Small intestine (tissue), 7 donors: ENCODE results near the gene PAK4. TPM values are rescaled to one million over a fixed set of nuclear protein-coding genes. Genes with fewer than 3 reads are reported as not detected.
A peak's percentile ranks its signal among the peaks of the same experiment; 100 is the strongest.

Experiments
- DNase-seq, 2 donors: peaks; one replicate each; pipeline versions ENCODE4 v3.0.0 to v3.0.0-alpha.2; 2013
- FAIRE-seq: peaks from 2 replicates; lab custom pipeline; 2012; peaks lifted over from hg19 to GRCh38; lab: Jason Lieb, UNC
- H3K27ac ChIP-seq, 3 donors: one replicate each; pipeline ENCODE4 v1.5.1; 2013; ENCODE audit warnings: low read length in 2 of 3, mild to moderate bottlenecking in 2 of 3, control low read depth in 1 of 3, inconsistent platforms in 1 of 3, low read depth in 1 of 3, moderate library complexity in 1 of 3
- H3K27me3 ChIP-seq, 3 donors: one replicate each; pipeline ENCODE4 v1.6.1; 2013; ENCODE audit warnings: low read length in 3 of 3, inconsistent platforms in 1 of 3; ENCODE audit not compliant: control insufficient read depth in 3 of 3, insufficient read depth in 3 of 3
- H3K36me3 ChIP-seq, 3 donors: one replicate each; pipeline ENCODE4 v1.6.1; 2013; ENCODE audit warnings: low read length in 3 of 3, inconsistent platforms in 1 of 3, low read depth in 1 of 3, mild to moderate bottlenecking in 1 of 3, moderate library complexity in 1 of 3; ENCODE audit not compliant: control insufficient read depth in 3 of 3, insufficient read depth in 2 of 3
- H3K4me1 ChIP-seq, 3 donors: one replicate each; pipeline ENCODE4 v1.6.1; 2013; ENCODE audit warnings: low read length in 2 of 3, inconsistent platforms in 1 of 3, low read depth in 1 of 3, mild to moderate bottlenecking in 1 of 3, moderate library complexity in 1 of 3; ENCODE audit not compliant: control insufficient read depth in 3 of 3, insufficient read depth in 2 of 3
- H3K4me3 ChIP-seq, 3 donors: one replicate each; pipeline ENCODE4 v1.5.1; 2013; ENCODE audit warnings: low read length in 3 of 3, control low read depth in 1 of 3, inconsistent platforms in 1 of 3, low read depth in 1 of 3, mild to moderate bottlenecking in 1 of 3, moderate library complexity in 1 of 3
- H3K9me3 ChIP-seq, 2 donors: one replicate each; pipeline ENCODE4 v1.6.1; 2013; ENCODE audit warnings: low read depth in 1 of 2, low read length in 1 of 2; ENCODE audit not compliant: control insufficient read depth in 2 of 2, insufficient read depth in 1 of 2
- WGBS, 3 donors: extraction: QIAGEN DNeasy Blood & Tissue Kit; methylation state at CpG; one replicate each; pipeline ENCODE4 v1.1.7; 2013; 5-methylcytosine and 5-hydroxymethylcytosine counted together
- polyA plus RNA-seq, 4 donors: library from polyadenylated mRNA; stranded (reverse) in 3 of 4; unstranded in 1 of 4; fragments of 200-250 nt in 3 of 4; fragments of 120-200 nt in 1 of 4; gene quantifications; one replicate each; pipeline versions ENCODE4 v1.2.1 to v1.2.3, GENCODE V29; 2013
- donor health status: healthy with polysubstance abuse.
- donor health status: control.
- donor health status: control.
- donor health status: Bipolar disorder and iron deficiency.
- donor health status: healthy.

Gene PAK4
- polyA plus RNA-seq, 4 donors = 34.6 to 73.4 (median 54.2) TPM

DNA sequence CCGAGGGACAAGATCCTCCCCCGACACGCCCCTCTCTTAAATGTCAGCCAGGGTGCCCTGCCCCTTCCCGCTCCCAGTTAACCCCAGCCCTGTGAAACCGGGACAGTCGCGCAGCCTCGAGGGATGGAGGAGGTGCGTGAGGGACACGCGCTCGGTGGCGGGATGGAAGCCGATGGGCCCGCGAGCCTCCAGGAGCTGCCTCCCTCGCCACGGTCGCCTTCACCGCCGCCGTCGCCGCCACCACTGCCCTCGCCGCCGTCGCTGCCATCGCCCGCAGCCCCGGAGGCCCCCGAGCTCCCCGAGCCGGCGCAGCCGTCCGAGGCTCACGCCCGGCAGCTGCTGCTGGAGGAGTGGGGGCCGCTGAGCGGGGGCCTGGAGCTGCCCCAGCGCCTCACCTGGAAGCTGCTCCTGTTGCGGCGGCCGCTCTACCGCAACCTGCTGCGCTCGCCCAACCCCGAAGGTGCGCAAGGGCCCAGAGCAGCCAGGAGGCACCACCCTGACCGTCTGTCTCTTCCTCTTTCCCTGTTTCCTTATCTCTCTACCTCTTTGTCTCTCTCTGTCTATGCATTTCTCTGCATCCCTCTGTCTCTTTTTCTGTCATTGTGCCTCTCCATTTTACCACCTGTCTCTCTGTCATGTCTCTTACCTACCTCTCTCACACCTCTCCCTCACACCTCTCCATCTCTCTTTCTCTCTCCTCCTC lies 71.4 kb downstream of the PAK4 start, which contains the start of gene NCCRP1:
Gene NCCRP1 (plus strand): TSS at position 105 of the 703 bp plus-strand sequence. CDS start 19 bp downstream, at position 124.
- no peak for FAIRE-seq
- Histone ChIP-seq H3K27me3 (peaks cover 0 to 61% (median 27%) of the 10 kb centered on the region in 3 donors), H3K36me3 (no peaks in the 10 kb centered on the region), H3K9me3 (no peaks in the 10 kb centered on the region), H3K4me3 (peak within 1 kb of the TSS in 1 of 3 donors; percentile 12), H3K27ac (no peak within 1 kb of the TSS), H3K4me1 (peaks cover 0 to 9% (median 0%) of the 10 kb centered on the region in 3 donors)
- 3 to 7% (median 3%) methylated on average over 20 to 51 of the region's 51 CpGs for WGBS, 3 donors
- peak in 1 of 2 donors; percentile 23 for DNase-seq

DNA sequence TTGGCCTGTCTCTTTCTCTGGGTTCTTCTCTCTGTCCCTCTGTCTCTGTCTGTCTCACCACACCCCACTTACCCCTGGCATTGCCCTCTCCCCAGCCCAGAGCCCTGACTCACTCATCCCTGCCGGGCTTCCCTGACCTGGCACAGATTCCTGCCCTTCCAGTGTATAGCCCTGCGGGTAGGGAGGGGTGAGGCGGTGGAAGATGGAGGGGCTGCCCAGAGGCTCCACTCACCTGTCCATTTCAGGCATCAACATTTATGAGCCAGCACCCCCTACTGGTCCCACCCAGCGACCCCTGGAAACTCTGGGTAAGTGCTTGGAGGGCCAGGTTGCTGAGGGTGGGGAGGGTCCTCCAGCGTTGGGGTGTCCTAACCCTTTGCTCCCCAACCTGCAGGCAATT lies 72.2 kb downstream of the PAK4 start:
- no peak for DNase-seq
- no peak overlapping the region for H3K27ac ChIP-seq
- H3K36me3 ChIP-seq = no peaks in the 10 kb centered on the region
- no peak for FAIRE-seq
- no peak overlapping the region for H3K4me3 ChIP-seq
- H3K4me1 ChIP-seq = peaks cover 0 to 9% (median 0%) of the 10 kb centered on the region in 3 donors
- H3K9me3 ChIP-seq = no peaks in the 10 kb centered on the region
- WGBS, 3 donors = 20 to 58% (median 30%) methylated on average over 5 of the region's 5 CpGs
- H3K27me3 ChIP-seq = peaks cover 3 to 66% (median 27%) of the 10 kb centered on the region in 3 donors

DNA sequence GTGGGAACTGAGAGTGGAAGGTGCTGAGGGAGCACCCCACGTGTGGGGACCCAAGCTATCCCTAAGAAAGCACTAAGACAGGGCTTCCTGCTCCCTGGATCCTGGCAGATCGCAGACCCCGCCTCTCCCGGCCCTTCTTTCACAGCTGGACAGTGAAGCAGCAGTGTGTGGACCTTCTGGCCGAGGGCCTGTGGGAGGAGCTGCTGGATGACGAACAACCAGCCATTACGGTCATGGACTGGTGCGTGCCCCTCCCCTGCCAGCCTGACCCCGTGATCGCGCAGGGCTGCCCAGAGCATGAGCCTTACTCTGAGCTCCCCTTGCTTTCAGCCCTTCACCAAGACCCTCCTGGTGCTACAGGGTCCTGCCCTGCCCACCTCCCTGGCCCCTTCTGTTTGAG lies 73.4 kb downstream of the PAK4 start:
- 36 to 45% (median 39%) methylated on average over 10 to 11 of the region's 11 CpGs for WGBS, 3 donors
- Histone ChIP-seq H3K27me3 (peaks cover 3 to 79% (median 37%) of the 10 kb centered on the region in 3 donors), H3K9me3 (no peaks in the 10 kb centered on the region), H3K27ac (no peak overlapping the region), H3K4me1 (peaks cover 0 to 8% (median 0%) of the 10 kb centered on the region in 3 donors), H3K4me3 (no peak overlapping the region), H3K36me3 (no peaks in the 10 kb centered on the region)
- FAIRE-seq = no peak
- DNase-seq = no peak

DNA sequence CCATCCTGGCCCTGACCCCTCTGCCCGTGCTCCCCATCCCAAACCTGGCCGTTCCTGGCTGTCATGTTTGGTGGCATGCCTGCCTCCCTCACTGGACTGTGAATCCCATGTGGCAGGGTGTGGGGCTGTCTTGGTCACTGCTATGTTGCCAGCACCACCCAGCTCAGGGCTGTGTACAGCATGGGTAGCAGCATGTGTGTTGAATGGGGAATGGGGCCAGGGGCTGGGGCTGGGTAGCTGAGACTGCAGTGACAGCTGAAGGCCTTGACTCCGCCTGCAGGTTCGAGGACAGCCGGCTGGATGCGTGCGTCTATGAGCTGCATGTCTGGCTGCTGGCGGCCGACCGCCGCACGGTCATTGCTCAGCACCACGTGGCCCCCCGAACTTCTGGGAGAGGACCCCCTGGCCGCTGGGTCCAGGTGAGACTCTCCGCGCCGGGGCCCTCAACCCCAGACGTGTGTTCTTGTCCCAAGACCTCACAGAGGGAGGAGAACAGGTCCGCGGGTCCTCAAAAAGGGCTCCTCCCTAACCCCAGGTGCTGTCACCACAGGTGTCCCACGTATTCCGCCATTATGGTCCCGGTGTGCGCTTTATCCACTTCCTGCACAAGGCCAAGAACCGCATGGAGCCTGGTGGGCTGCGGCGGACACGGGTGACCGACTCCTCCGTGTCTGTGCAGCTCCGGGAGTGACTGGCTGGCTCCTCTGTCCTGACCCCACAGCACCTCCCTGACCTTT lies 74.6 kb downstream of the PAK4 start:
- no peak for DNase-seq
- no peak overlapping the region for H3K4me3 ChIP-seq
- H3K27me3 ChIP-seq = peaks cover 3 to 83% (median 43%) of the 10 kb centered on the region in 3 donors
- H3K36me3 ChIP-seq = no peaks in the 10 kb centered on the region
- H3K4me1 ChIP-seq = peaks cover 0 to 16% (median 0%) of the 10 kb centered on the region in 3 donors
- H3K9me3 ChIP-seq = no peaks in the 10 kb centered on the region
- no peak overlapping the region for H3K27ac ChIP-seq
- 79 to 83% (median 83%) methylated on average over 29 to 32 of the region's 32 CpGs for WGBS, 3 donors
- no peak for FAIRE-seq

DNA sequence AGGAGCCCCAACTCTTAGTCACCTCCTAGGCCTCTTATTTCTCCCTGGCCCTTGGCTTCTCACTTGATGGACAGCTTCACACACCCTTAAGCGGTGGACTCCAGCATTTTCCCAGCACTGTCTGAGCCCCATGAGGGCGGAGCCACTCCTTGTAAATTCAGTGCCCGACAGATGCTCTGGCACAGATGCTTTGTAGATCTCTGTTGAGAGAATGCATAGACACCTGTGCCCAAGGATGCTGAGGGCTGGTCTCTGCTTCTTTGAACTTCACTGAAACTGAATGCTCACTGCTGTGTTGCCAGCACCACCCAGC lies 75.2 kb downstream of the PAK4 start:
- no peak for DNase-seq
- 63 to 82% (median 65%) methylated on average over 3 of the region's 3 CpGs for WGBS, 3 donors
- H3K9me3 ChIP-seq = no peaks in the 10 kb centered on the region
- H3K4me3 ChIP-seq = no peak overlapping the region
- H3K36me3 ChIP-seq = no peaks in the 10 kb centered on the region
- H3K27ac ChIP-seq = no peak overlapping the region
- no peak for FAIRE-seq
- H3K27me3 ChIP-seq = peaks cover 3 to 79% (median 42%) of the 10 kb centered on the region in 3 donors
- H3K4me1 ChIP-seq = peaks cover 0 to 16% (median 0%) of the 10 kb centered on the region in 3 donors

DNA sequence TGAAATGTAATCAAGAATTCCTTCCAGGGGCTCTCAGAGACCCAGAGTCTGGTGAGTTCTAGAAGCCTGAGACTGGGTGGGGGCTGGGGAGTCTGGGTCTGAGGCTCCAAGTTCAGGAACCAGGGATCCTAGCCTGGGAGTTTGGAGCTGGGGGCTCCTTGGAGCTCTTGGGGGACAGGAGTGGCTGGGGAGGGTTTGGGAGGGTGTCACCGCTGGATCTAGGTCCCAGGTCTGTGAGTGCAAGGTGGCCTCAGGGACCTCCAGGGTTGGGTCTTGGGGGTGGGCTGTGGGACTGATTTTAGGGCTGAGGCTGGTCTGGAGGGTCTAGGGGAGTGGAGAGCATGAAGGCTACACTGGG lies 77.4 kb downstream of the PAK4 start:
- no peaks in the 10 kb centered on the region for H3K9me3 ChIP-seq
- H3K27ac ChIP-seq = no peak overlapping the region
- no peak overlapping the region for H3K4me3 ChIP-seq
- peaks cover 3 to 57% (median 26%) of the 10 kb centered on the region in 3 donors for H3K27me3 ChIP-seq
- peaks cover 0 to 9% (median 0%) of the 10 kb centered on the region in 3 donors for H3K4me1 ChIP-seq
- 83 to 94% (median 86%) methylated on average over 1 of the region's 1 CpG for WGBS, 3 donors
- FAIRE-seq = no peak
- H3K36me3 ChIP-seq = no peaks in the 10 kb centered on the region
- DNase-seq = no peak

DNA sequence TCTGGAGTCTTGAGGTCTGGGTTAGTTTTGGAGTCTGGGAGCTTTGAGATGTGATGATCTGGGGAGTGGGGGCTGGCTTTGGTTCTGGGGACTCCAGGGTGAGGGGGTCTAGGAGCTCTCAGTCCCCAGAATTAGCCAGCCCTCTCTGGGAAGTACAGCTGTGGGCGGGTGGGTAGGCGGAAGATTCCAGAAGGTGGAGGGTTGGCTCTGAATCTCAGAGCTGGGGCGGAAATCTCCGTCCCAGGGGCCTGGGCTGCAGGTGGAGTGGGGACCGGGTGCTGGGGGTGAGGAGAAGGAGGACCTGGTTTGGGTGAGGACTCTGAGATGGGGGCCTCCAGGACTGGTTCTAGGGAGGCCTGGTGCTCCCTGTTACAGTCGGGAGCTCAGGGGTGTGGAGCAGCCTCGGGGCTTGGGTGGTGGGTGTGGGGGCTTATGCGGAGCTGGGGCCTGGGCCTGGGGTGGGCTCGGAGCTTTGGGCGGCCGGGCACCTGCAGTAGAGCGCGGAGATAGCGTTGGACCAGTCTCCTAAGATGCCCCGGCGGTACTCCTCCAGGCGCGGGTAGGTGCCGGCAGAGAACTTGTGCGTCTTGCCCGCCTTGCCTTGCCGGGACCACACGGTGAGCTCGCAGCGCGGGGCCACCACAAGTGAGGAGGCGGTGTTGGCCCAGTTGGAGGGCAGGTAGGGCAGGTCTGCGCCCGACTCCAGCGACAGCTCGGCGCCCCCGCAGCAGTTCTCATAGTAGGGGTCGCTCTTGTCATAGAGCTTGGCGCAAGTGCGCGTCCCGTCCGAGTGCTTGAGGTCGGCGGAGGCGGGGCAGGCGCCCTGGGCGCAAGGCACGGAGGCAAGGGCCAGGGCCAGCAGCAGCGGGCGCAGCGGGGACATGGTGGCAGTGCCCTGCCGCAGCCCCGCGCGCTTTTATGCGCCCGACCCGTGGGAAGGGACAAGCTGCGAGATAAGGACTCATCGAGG lies 78.1 kb downstream of the PAK4 start, which contains the start of gene SYCN:
Gene SYCN (minus strand): TSS at position 892 of the 970 bp plus-strand sequence. CDS start 9 bp downstream, at position 883.
- Histone ChIP-seq H3K4me1 (peaks cover 0 to 9% (median 0%) of the 10 kb centered on the region in 3 donors), H3K9me3 (no peaks in the 10 kb centered on the region), H3K36me3 (no peaks in the 10 kb centered on the region), H3K27me3 (peaks cover 3 to 53% (median 23%) of the 10 kb centered on the region in 3 donors), H3K27ac (no peak within 1 kb of the TSS), H3K4me3 (no peak within 1 kb of the TSS)
- DNase-seq (peak in 1 of 2 donors; percentile 30), FAIRE-seq (no peak)
- 13 to 22% (median 17%) methylated on average over 36 to 57 of the region's 57 CpGs for WGBS, 3 donors

DNA sequence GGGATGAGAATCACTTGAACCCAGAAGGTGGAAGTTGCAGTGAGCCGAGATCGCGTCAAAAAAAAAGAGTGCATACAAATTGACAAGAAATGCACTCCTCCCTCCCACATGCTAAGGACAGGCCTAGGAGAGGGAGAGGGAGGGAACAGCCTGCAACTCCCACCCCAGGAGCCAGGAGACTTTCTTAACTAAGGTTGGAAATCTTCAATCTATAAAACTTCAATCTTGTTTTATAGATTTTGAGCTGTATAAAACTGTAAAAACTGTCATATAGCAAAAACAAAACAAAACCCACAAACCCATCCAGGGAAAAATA lies 79.8 kb downstream of the PAK4 start:
- H3K27me3 ChIP-seq = peaks cover 3 to 42% (median 18%) of the 10 kb centered on the region in 3 donors

More for the DNA sequence above, 79.8 kb downstream of the PAK4 start:
- FAIRE-seq (no peak), DNase-seq (no peak)
- WGBS, 3 donors = 78 to 86% (median 85%) methylated on average over 3 of the region's 3 CpGs
- H3K9me3 ChIP-seq = no peaks in the 10 kb centered on the region
- no peak overlapping the region for H3K4me3 ChIP-seq
- peaks cover 0 to 9% (median 0%) of the 10 kb centered on the region in 3 donors for H3K4me1 ChIP-seq
- no peaks in the 10 kb centered on the region for H3K36me3 ChIP-seq
- H3K27ac ChIP-seq = no peak overlapping the region
